ENCODE results near the gene ESYT2.

ESYT2 gene

GRCh38 chr7:158737064-158737695, 92.1 kb downstream of the ESYT2 start:
- DNase-seq: no peak
- in situ Hi-C loops (cut with MboI; ENCODE audit: low pct_unique_long_range_greater_than_20kb, low sequenced_read_pairs): no loop called here

- in situ Hi-C loops (cut with MboI; ENCODE audit: low pct_unique_long_range_greater_than_20kb, low sequenced_read_pairs): no loop called here
- no peak for DNase-seq
Observed at GRCh38 chr7:158735935-158736334, 93.4 kb downstream of the ESYT2 start.

DNA sequence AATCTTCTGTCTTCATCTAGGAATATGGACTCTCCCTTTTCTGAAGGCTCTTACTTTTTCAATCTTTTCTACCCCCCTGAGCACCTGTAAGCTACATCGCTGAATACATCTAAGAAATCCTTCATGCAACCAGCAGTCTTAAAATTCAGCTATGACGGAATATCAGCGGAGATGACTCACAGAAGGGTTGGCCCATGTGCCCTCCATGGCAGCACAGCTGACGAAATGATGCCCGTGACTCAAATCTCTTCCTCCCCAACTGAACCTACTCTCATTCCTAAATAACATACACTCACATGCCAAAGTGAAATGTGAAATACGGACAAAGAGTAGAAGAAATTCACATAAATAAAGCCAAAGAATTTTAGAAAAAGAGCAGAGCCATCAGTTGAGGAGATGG, 94.4 kb downstream of the ESYT2 start:
- no peak for DNase-seq
- in situ Hi-C loops (cut with MboI; ENCODE audit: low pct_unique_long_range_greater_than_20kb, low sequenced_read_pairs): no loop called here

DNA sequence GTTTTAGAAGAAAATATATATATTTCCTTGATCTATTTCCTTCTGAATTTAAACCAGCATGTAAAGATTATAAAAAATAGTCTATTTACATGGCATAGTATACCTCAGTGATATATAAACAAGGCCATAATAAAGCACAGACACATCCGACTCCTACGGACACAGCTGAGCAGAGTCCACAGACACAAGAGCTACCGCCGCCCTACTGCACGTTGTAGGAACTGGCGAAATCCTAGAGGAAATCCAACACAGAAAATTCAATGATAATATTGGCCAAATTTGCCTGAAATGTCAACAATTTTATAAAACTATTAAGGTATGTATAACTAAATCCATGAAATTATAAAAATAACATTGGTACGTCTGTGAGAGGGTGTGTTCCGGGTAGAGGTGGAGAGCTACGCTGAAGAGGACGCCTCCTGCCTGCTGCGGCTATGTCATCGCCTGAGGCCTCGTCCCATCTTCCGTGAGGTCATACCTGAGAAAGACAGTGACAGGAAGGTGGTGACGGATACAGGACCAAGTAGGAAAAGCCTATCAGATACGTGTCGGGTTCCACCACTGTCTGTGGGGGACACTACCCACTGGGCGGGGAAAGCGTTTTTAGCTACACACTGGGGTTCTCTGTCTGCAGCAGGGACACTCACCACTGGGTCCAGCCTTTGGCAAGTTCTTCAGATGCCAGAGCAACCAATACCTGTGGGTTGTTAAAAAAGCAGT, 95.4 kb downstream of the ESYT2 start:
- no peak for DNase-seq
- in situ Hi-C loops (cut with MboI; ENCODE audit: low pct_unique_long_range_greater_than_20kb, low sequenced_read_pairs): no loop called here

- DNase-seq: no peak
- in situ Hi-C loops (cut with MboI; ENCODE audit: low pct_unique_long_range_greater_than_20kb, low sequenced_read_pairs): no loop called here
Observed at GRCh38 chr7:158733220-158733519, 96.1 kb downstream of the ESYT2 start.

GRCh38 chr7:158732494-158733219, 96.7 kb downstream of the ESYT2 start:
- DNase-seq: no peak
- in situ Hi-C loops (cut with MboI; ENCODE audit: low pct_unique_long_range_greater_than_20kb, low sequenced_read_pairs): no loop called here

GRCh38 chr7:158731761-158732160, 97.5 kb downstream of the ESYT2 start:
- DNase-seq: no peak

DNA sequence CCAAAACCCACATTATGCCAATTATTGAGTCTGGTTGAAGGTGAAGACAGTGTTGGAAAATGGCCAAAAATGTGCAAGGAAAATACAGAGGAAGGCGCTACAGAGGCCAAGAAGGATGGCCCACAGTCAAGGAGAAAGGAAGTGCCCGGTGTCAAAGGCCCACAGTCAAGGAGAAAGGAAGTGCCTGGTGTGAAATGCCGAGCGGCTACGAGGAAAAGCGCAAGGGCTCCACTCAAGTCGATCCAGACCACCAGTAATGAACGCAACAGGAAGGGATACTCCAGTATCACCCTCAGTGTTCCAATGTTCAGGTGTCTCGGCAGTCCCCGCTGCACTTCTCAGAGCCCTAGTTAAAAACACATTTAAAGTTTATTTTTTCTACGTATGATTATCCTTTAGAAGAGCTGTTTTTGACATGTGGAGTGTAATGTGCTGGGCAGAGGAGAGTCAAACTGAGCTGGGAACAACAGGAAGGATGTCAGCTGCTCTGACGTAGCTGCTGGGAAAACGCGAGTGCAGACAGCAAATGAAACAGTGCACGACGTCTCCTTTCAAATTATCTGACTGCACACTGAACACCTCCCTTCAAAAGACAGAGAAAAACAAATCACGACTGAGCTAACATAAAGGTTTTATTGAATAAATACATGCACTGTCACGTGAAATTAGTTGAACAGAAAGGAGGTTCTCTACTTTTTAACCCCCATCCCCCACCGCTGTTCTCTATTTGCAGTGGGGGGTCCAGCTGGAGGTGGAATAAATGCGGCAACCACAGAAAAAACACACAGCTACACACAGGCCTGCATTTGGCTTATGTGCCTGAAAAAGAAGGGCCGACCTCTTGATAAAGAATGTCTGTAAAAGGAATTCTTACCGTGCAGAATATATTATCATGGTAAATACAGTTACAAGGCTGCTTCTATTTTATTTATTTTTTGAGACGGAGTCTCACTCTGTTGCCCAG, 98.6 kb downstream of the ESYT2 start:
- no peak for DNase-seq
- in situ Hi-C loops (cut with MboI; ENCODE audit: low pct_unique_long_range_greater_than_20kb, low sequenced_read_pairs): no loop called here

More at GRCh38 chr7:158731761-158732160, 97.5 kb downstream of the ESYT2 start:
- in situ Hi-C loops (cut with MboI; ENCODE audit: low pct_unique_long_range_greater_than_20kb, low sequenced_read_pairs): no loop called here

DNA sequence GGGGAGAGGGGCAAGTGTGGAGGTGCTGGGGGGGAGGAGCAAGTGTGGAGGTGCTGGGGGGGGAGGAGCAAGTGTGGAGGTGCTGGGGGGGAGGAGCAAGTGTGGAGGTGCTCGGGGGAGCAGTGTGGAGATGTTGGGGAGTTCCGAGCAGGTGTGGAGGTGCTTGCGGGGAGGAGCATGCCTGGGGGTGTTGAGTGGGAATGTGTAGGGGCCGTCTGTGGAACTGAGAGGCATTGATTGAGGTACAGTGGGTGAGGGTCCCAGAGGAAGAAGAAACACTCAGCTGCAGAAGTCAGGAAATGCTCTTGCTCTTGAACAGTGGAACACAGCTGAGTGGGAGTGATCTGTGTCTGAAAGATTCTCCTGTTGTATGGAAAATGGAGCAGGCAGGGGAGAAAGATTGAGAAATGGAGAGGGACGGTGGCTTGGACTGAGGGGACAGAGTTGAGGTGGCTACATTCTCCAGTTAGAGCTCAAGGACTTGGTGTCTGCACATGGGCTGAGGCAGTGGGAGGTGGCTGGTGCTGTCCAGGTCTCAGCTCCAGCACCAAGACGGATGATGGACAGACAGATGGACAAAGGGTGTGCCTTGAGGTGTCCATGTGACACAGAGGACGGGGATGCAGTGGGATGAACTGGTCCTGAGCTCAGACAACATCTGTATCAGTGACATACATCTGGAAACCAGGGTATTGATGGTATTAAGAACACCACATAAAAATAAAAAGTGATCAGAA, 99.5 kb downstream of the ESYT2 start:
- DNase-seq: no peak

GRCh38 chr7:158728911-158729645, 100.2 kb downstream of the ESYT2 start:
- in situ Hi-C loops (cut with MboI; ENCODE audit: low pct_unique_long_range_greater_than_20kb, low sequenced_read_pairs): no loop called here
- DNase-seq: no peak

More for the DNA sequence above, 99.5 kb downstream of the ESYT2 start:
- in situ Hi-C loops (cut with MboI; ENCODE audit: low pct_unique_long_range_greater_than_20kb, low sequenced_read_pairs): no loop called here

DNA sequence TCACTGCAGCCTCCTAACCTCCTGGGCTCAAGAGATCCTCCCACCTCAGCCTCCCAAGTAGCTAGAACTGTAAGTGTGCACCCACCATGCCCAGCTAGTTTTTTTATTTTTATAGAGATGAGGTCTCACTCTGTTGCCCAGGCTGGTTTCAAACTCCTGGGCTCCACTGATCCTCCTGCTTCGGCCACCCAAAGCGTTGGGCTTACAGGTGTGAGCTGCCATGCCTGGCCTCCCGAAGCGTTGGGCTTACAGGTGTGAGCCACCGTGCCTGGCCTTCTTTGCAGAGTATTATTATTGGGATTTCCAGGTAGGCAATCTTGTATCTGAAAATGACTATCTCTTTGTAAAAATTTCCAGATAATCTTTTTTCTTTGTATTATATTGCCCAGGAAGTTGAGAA, 101.6 kb downstream of the ESYT2 start:
- in situ Hi-C loops (cut with MboI; ENCODE audit: low pct_unique_long_range_greater_than_20kb, low sequenced_read_pairs): no loop called here
- DNase-seq: no peak

DNA sequence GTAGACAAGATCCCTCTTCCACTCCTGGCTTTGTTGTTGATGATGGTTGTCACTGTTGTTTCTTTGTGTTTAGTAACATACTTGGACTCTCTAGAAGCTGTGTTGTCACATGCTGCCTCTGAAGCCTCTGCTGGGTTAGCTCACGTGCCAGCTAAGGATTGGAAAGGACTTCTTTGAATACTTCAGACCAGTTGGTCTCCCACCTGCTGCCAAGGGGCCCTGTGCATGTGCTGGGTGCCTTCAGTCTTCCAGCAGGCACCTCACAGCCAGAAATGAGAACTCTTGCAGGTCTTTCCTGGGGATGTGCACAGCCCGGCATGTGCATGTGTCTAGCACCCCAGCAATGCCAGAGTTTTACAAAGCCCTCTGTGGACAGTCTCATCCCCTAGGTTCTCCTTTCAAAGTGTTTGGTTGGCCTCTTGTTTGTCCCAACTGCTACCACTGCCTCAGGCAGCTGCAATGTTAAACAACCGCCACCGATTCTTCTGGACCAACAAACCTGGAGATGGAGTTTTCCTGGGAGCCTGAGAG, 103.0 kb downstream of the ESYT2 start:
- no peak for DNase-seq
- in situ Hi-C loops (cut with MboI; ENCODE audit: low pct_unique_long_range_greater_than_20kb, low sequenced_read_pairs): no loop called here

DNA sequence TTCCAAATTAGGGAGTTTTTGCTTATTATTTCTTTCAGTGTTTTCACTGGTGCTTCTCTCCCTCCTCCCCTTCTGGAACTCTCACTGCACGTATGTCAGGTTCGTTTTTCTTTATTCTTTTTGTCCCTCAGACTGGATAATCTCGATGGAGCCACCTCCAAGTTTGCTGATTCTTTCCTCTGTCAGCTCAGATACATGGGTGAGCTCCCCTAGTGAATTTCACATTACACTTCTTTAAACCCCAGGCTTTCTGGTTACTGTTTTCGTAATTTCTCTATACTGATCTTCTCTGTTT, 103.9 kb downstream of the ESYT2 start:
- DNase-seq: no peak
- in situ Hi-C loops (cut with MboI; ENCODE audit: low pct_unique_long_range_greater_than_20kb, low sequenced_read_pairs): no loop called here

DNA sequence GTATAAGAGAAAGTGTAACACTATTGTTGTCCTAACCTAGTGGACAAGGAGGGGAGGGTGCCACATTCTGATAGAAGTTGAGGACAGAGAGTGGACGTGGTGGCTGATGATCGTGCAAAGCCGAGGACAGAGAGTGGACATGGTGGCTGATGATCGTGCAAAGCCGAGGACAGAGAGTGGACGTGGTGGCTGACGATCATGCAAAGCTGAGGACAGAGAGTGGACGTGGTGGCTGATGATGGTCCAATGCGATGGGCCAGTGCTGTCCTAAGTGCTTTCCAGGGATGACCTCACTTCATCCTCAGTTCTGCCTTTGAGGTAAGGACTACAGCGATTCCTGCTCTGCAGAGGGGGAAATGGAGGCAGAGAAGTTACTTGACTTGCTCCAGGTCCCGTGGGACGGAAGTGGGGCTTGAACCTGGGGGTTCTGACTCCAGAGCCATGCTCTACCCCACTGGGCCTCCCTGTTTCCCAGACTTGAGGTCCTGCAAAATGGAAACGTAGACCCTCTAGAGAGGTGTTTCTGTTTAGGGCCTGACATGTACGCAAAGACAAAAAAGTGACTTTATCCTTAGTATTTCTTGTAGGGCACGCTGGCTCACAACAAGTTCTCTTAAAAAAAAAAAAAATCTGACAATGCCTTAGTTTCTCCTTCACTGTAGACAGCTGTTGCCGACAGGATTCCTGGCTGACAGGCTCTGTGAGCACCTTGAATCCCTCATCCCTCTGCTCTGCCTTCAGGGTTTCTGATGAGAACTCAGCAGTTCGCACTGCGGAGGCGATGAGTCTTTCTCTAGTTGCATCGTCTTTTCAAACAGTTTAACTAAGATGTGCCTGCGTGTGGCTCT, 104.4 kb downstream of the ESYT2 start:
- no peak for DNase-seq
- in situ Hi-C loops (cut with MboI; ENCODE audit: low pct_unique_long_range_greater_than_20kb, low sequenced_read_pairs): no loop called here

DNA sequence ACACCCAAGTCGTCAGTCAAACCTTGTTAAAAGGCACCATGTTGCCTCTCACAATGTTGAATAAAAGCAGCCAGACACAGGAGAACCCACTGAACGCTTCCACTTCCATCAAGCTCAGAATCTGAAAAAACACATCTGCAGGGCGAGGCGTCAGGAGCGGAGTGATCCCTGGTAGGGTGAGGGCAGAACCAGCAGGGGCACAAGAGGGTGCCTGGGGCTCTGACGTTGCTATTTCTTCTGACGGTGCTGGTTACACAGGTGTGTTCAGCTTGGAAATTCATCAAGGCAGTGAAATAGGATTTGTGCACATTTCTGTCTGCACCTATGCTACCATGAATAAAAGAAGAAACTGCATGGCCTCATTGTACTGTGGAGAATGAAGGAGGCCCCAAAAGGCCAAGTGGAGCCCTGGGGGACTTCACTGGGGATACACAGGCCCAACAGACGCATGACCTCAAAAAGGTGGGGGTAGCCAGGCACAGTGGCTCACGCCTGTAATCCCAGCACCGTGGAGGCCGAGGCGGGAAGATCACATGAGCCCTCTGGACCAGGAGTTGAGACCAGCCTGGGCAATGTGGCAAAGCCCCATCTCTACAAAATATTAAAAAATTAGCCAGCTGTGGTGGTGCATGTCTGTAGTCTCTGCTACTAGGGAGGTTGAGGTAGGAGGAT, 105.5 kb downstream of the ESYT2 start:
- in situ Hi-C loops (cut with MboI; ENCODE audit: low pct_unique_long_range_greater_than_20kb, low sequenced_read_pairs): no loop called here
- DNase-seq: no peak

DNA sequence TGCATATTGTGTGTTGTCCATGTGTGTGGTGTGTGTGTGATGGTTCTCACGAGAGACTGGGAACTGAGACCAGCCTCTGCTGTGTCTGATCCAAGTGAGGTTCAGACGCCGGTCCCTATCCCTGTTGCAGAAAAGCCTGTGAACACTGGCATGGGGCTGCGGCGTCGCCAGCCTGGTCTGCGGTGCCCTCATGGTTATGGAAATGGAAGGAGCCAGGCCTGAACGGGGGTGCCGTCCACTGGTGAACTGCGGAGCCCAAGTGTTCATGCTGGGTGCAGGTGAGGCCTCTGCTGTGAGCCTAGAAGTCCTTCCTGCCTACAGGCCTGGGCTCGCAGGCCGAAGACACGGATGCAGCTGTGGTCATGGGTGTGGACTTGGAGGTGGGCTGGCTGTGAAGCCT, 106.0 kb downstream of the ESYT2 start:
- in situ Hi-C loops (cut with MboI; ENCODE audit: low pct_unique_long_range_greater_than_20kb, low sequenced_read_pairs): no loop called here
- no peak for DNase-seq
